CD14-positive monocyte (primary cell): Measurements from ENCODE around the gene BEST2. TPM values are rescaled to one million over a fixed set of nuclear protein-coding genes. Genes with fewer than 3 reads are reported as not detected.

Source experiments
- DNase-seq, 3 donors: peaks; one replicate each; pipeline ENCODE4 v3.0.0-alpha.2; 2011 to 2022
- H2AFZ ChIP-seq: 2 replicates; pipeline ENCODE4 v1.6.0; 2012; ENCODE audit warnings: mild to moderate bottlenecking, low read depth, low read length, inconsistent platforms; ENCODE audit not compliant: insufficient read depth, poor library complexity, severe bottlenecking
- H3K27ac ChIP-seq, 2 donors: 1 replicate in 1 of 2; 2 replicates in 1 of 2; pipeline ENCODE4 v1.5.1; 2012 to 2013; ENCODE audit warnings: low read length in 2 of 2, control low read depth in 1 of 2, inconsistent platforms in 1 of 2, low read depth in 1 of 2, mild to moderate bottlenecking in 1 of 2
- H3K27me3 ChIP-seq, 2 donors: one replicate each; pipeline versions ENCODE4 v1.6.0 to v1.6.1; 2011 to 2013; ENCODE audit warnings: low read length in 2 of 2; ENCODE audit not compliant: control insufficient read depth in 2 of 2, insufficient read depth in 2 of 2
- H3K36me3 ChIP-seq, 2 donors: replicated peaks in 1 of 2; 1 replicate in 1 of 2; 2 replicates in 1 of 2; pipeline versions ENCODE4 v1.5.1 to v1.6.1; 2012 to 2013; ENCODE audit warnings: low read length in 2 of 2, control low read depth in 1 of 2, inconsistent platforms in 1 of 2, mild to moderate bottlenecking in 1 of 2; ENCODE audit not compliant: insufficient read depth in 2 of 2, control insufficient read depth in 1 of 2
- H3K4me1 ChIP-seq, 2 donors: 1 replicate in 1 of 2; 2 replicates in 1 of 2; pipeline versions ENCODE4 v1.5.1 to v1.6.1; 2012 to 2013; ENCODE audit warnings: low read length in 2 of 2, control low read depth in 1 of 2, inconsistent platforms in 1 of 2, mild to moderate bottlenecking in 1 of 2, moderate library complexity in 1 of 2; ENCODE audit not compliant: insufficient read depth in 2 of 2, control insufficient read depth in 1 of 2
- H3K4me2 ChIP-seq: replicated peaks from 2 replicates; pipeline ENCODE3; 2012; ENCODE audit warnings: low read length, moderate library complexity, mild to moderate bottlenecking; ENCODE audit not compliant: poor library complexity, severe bottlenecking; ENCODE audit errors: extremely low read depth
- H3K4me3 ChIP-seq, 3 experiments: fragments of 200-600 bp in 1 of 3; sonication (generic) in 1 of 3; replicated peaks in 1 of 3; 1 replicate in 2 of 3; 2 replicates in 1 of 3; pipeline ENCODE4 v1.5.1; 2011 to 2013; ENCODE audit warnings: low read length in 3 of 3, mild to moderate bottlenecking in 3 of 3, control low read depth in 2 of 3, low read depth in 2 of 3, inconsistent platforms in 1 of 3, moderate library complexity in 1 of 3
- H3K79me2 ChIP-seq: 2 replicates; pipeline ENCODE4 v1.6.0; 2012; ENCODE audit warnings: mild to moderate bottlenecking, control low read depth, inconsistent platforms, low read length, moderate library complexity; ENCODE audit not compliant: insufficient read depth
- H3K9ac ChIP-seq: 2 replicates; pipeline ENCODE4 v1.6.0; 2017; ENCODE audit warnings: low read length, mild to moderate bottlenecking; ENCODE audit not compliant: insufficient read depth, poor library complexity, severe bottlenecking
- H3K9me3 ChIP-seq, 2 donors: replicated peaks in 1 of 2; 1 replicate in 1 of 2; 2 replicates in 1 of 2; pipeline versions ENCODE4 v1.5.1 to v1.6.1; 2012 to 2013; ENCODE audit warnings: low read length in 2 of 2, control low read depth in 1 of 2; ENCODE audit not compliant: control insufficient read depth in 1 of 2, insufficient read depth in 1 of 2
- H4K20me1 ChIP-seq: 2 replicates; pipeline ENCODE4 v1.6.0; 2012; ENCODE audit warnings: mild to moderate bottlenecking, low read length, control low read depth, moderate library complexity; ENCODE audit not compliant: insufficient read depth
- H3K27ac Mint-ChIP-seq, 7 donors: one replicate each; pipeline ENCODE4 v1.8.0; 2020; ENCODE audit warnings: mild to moderate bottlenecking in 7 of 7, mixed read lengths in 7 of 7, moderate library complexity in 6 of 7, inconsistent platforms in 2 of 7
- H3K27me3 Mint-ChIP-seq, 3 donors: one replicate each; pipeline ENCODE4 v1.8.0; 2021 to 2022; ENCODE audit warnings: low read depth in 3 of 3, mild to moderate bottlenecking in 3 of 3, mixed read lengths in 3 of 3, moderate library complexity in 3 of 3, inconsistent platforms in 1 of 3
- H3K36me3 Mint-ChIP-seq, 2 donors: one replicate each; pipeline ENCODE4 v1.8.0; 2020; ENCODE audit warnings: mixed read lengths in 2 of 2, inconsistent platforms in 1 of 2, mild to moderate bottlenecking in 1 of 2
- H3K4me1 Mint-ChIP-seq: one replicate; pipeline ENCODE4 v1.8.0; 2020; ENCODE audit warnings: mild to moderate bottlenecking, mixed read lengths
- H3K4me3 Mint-ChIP-seq, 2 donors: one replicate each; pipeline ENCODE4 v1.8.0; 2020; ENCODE audit warnings: mild to moderate bottlenecking in 2 of 2, mixed read lengths in 2 of 2, moderate library complexity in 1 of 2
- H3K9me3 Mint-ChIP-seq, 7 donors: one replicate each; pipeline ENCODE4 v1.8.0; 2020 to 2022; ENCODE audit warnings: mixed read lengths in 7 of 7, mild to moderate bottlenecking in 6 of 7, moderate library complexity in 6 of 7, inconsistent platforms in 2 of 7
- WGBS: methylation state at CpG from one replicate; pipeline ENCODE4 v1.1.5; 2013; ENCODE audit warnings: missing lambda C conversion rate; ENCODE audit not compliant: insufficient coverage; 5-methylcytosine and 5-hydroxymethylcytosine counted together
- intact Hi-C, 2 donors: fragments of 100-400 bp; cut with micrococcal nuclease; formaldehyde crosslinking; loops; one replicate each; pipeline versions ENCODE4 v1.15.0 to v1.15.1; 2023
- polyA plus RNA-seq, 3 donors: library from polyadenylated mRNA; depleted of rRNA in 1 of 3; unstranded in 2 of 3; stranded (reverse) in 1 of 3; fragments of 300-500 nt in 2 of 3; fragments of >200 nt in 1 of 3; fragmentation: Illumina TruSeq in 2 of 3; gene quantifications; 1 replicate in 2 of 3; 2 replicates in 1 of 3; pipeline ENCODE4 v1.2.3, GENCODE V29; 2012 to 2021
- TF ChIP-seq, protein P1 (sequence below): fragments of 200-600 bp; IDR thresholded peaks from one replicate; pipeline ENCODE4 v1.8.0; 2022; ENCODE audit warnings: antibody characterized with exemption, mild to moderate bottlenecking

The BEST2 gene
- polyA plus RNA-seq, 3 donors, result not detected

DNA sequence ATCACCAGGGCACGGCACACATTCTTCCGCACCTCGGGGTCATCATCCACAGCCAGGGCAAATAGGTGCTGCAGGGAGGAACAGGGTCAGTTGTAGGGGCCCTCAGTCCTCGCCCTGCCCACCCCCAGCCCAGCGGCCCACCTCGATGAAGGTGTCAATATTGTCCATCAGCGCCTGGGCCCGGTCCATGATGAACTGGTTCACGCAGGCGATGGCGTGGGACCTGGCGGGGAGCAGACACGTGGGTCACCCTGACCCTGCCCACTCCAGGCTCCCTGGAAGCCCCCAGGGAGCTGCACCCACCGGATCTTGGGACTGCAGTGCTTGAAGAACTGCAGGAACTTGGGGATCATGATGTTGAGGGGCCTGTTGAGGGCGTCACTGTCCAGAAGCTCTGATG, 36.5 kb upstream of the BEST2 start:
- 99% methylated on average over 8 of the region's 15 CpGs for WGBS
- Histone ChIP-seq H3K27ac (no peak overlapping the region), H4K20me1 (no peaks in the 10 kb centered on the region), H3K9ac (no peak overlapping the region), H3K9me3 (no peaks in the 10 kb centered on the region), H2AFZ (no peak overlapping the region), H3K36me3 (peaks cover 53 to 75% of the 10 kb centered on the region in 2 donors), H3K4me1 (no peaks in the 10 kb centered on the region), H3K27me3 (no peaks in the 10 kb centered on the region), H3K4me3 (no peak overlapping the region), H3K4me2 (no peak overlapping the region), H3K79me2 (peaks cover 30% of the 10 kb centered on the region)
- Mint-ChIP-seq H3K9me3 (peaks cover 0 to 4% (median 0%) of the 10 kb centered on the region in 7 donors), H3K36me3 (peaks cover 62 to 85% of the 10 kb centered on the region in 2 donors), H3K4me1 (peaks cover 2% of the 10 kb centered on the region), H3K27me3 (peaks cover 0 to 1% (median 0%) of the 10 kb centered on the region in 3 donors), H3K4me3 (no peak overlapping the region), H3K27ac (no peak overlapping the region)
- TF ChIP-seq, protein P1, sequence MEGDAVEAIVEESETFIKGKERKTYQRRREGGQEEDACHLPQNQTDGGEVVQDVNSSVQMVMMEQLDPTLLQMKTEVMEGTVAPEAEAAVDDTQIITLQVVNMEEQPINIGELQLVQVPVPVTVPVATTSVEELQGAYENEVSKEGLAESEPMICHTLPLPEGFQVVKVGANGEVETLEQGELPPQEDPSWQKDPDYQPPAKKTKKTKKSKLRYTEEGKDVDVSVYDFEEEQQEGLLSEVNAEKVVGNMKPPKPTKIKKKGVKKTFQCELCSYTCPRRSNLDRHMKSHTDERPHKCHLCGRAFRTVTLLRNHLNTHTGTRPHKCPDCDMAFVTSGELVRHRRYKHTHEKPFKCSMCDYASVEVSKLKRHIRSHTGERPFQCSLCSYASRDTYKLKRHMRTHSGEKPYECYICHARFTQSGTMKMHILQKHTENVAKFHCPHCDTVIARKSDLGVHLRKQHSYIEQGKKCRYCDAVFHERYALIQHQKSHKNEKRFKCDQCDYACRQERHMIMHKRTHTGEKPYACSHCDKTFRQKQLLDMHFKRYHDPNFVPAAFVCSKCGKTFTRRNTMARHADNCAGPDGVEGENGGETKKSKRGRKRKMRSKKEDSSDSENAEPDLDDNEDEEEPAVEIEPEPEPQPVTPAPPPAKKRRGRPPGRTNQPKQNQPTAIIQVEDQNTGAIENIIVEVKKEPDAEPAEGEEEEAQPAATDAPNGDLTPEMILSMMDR, result no peak
- DNase-seq, result no peak
- intact Hi-C loops, result no loop called here

DNA sequence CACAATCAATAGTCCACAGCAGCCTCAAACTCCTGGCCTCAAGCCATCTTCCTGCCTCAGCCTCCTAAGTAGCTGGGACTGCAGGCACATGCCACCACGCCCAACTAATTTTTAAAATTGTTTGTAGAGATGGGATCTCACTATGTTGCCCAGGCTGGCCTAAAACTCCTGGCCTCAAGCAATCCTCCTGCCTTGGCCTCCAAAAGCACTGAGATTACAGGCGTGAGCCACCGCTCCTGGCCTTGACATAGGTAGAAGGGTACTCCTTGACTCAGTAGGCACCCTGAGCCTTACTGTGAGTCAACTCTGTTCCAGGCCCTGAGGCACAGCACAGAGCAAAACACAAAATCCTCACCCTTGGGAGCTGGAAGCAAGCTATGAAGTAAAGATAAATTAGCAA, 35.7 kb upstream of the BEST2 start:
- WGBS, result no CpG with 5 or more reads among the region's 3 CpGs
- no peak overlapping the region for H3K4me3 Mint-ChIP-seq
- intact Hi-C loops, result loop anchor here in 1 of 2 donors (2.0 kb wide), 1 partner anchor 41 kb away; no protein-coding TSS in a partner anchor
- peaks cover 55 to 77% of the 10 kb centered on the region in 2 donors for H3K36me3 Mint-ChIP-seq
- H4K20me1 ChIP-seq, result no peaks in the 10 kb centered on the region
- no peak overlapping the region for H2AFZ ChIP-seq
- peaks cover 0 to 4% (median 0%) of the 10 kb centered on the region in 7 donors for H3K9me3 Mint-ChIP-seq
- TF ChIP-seq, protein P1, result no peak
- no peak overlapping the region for H3K27ac Mint-ChIP-seq
- peaks cover 46 to 67% of the 10 kb centered on the region in 2 donors for H3K36me3 ChIP-seq
- no peak for DNase-seq
- no peak overlapping the region for H3K9ac ChIP-seq
- peaks cover 8% of the 10 kb centered on the region for H3K4me1 Mint-ChIP-seq
- peaks cover 5 to 7% of the 10 kb centered on the region in 2 donors for H3K4me1 ChIP-seq
- no peak overlapping the region for H3K27ac ChIP-seq
- peaks cover 0 to 1% (median 0%) of the 10 kb centered on the region in 3 donors for H3K27me3 Mint-ChIP-seq
- no peak overlapping the region for H3K4me3 ChIP-seq
- H3K4me2 ChIP-seq, result no peak overlapping the region
- peaks cover 38% of the 10 kb centered on the region for H3K79me2 ChIP-seq
- H3K27me3 ChIP-seq, result no peaks in the 10 kb centered on the region
- no peaks in the 10 kb centered on the region for H3K9me3 ChIP-seq
